H9 (cell line): ENCODE data around the gene HECTD1. TPM values are rescaled to one million over a fixed set of nuclear protein-coding genes. Genes with fewer than 3 reads are reported as not detected.

Experiments
- DNase-seq: peaks from one replicate; pipeline ENCODE4 v3.0.0-alpha.2; 2017
- H2AFZ ChIP-seq: one replicate; pipeline ENCODE4 v1.6.1; 2013; ENCODE audit warnings: mild to moderate bottlenecking, low read length, control low read depth, moderate library complexity
- H2AK5ac ChIP-seq: 2 replicates; pipeline ENCODE4 v1.6.1; 2013; ENCODE audit warnings: low read length, control low read depth, mixed read lengths; ENCODE audit not compliant: insufficient read length
- H2BK120ac ChIP-seq: one replicate; pipeline ENCODE4 v1.6.1; 2013; ENCODE audit warnings: low read depth, mild to moderate bottlenecking, low read length, control low read depth, inconsistent platforms; ENCODE audit not compliant: poor library complexity, severe bottlenecking
- H2BK12ac ChIP-seq: 2 replicates; pipeline ENCODE4 v1.6.1; 2013; ENCODE audit warnings: low read length, control low read depth, mixed read lengths, low read depth; ENCODE audit not compliant: insufficient read length
- H2BK15ac ChIP-seq: 2 replicates; pipeline ENCODE4 v1.6.1; 2013; ENCODE audit warnings: low read depth, low read length, control low read depth
- H2BK20ac ChIP-seq: one replicate; pipeline ENCODE4 v1.6.1; 2013; ENCODE audit warnings: low read depth, mild to moderate bottlenecking, low read length, control low read depth, inconsistent platforms; ENCODE audit not compliant: poor library complexity, severe bottlenecking
- H2BK5ac ChIP-seq: 2 replicates; pipeline ENCODE4 v1.6.1; 2013; ENCODE audit warnings: low read length, control low read depth, mixed read lengths; ENCODE audit not compliant: insufficient read length
- H3K14ac ChIP-seq: 2 replicates; pipeline ENCODE4 v1.6.1; 2013; ENCODE audit warnings: low read length, control low read depth; ENCODE audit not compliant: insufficient read depth
- H3K18ac ChIP-seq: 2 replicates; pipeline ENCODE4 v1.6.1; 2013; ENCODE audit warnings: low read depth, mild to moderate bottlenecking, mixed read lengths, low read length, control low read depth; ENCODE audit not compliant: insufficient read length
- H3K23ac ChIP-seq: 2 replicates; pipeline ENCODE4 v1.6.1; 2013; ENCODE audit warnings: low read length, control low read depth, mixed read lengths, low read depth; ENCODE audit not compliant: insufficient read length
- H3K23me2 ChIP-seq: 2 replicates; pipeline ENCODE4 v1.6.1; 2013; ENCODE audit warnings: low read depth, mild to moderate bottlenecking, mixed read lengths, low read length, control low read depth; ENCODE audit not compliant: insufficient read length, poor library complexity, severe bottlenecking
- H3K27ac ChIP-seq: 2 replicates; pipeline ENCODE4 v1.5.1; 2013; ENCODE audit warnings: low read length, control low read depth, mixed read lengths, low read depth; ENCODE audit not compliant: insufficient read length
- H3K27me3 ChIP-seq: 2 replicates; pipeline ENCODE4 v1.6.1; 2013; ENCODE audit warnings: low read length, control low read depth, inconsistent platforms; ENCODE audit not compliant: insufficient read depth
- H3K4ac ChIP-seq: 2 replicates; pipeline ENCODE4 v1.6.1; 2013; ENCODE audit warnings: low read depth, mild to moderate bottlenecking, control low read depth, inconsistent platforms, low read length, moderate library complexity
- H3K4me1 ChIP-seq: 2 replicates; pipeline ENCODE4 v1.6.1; 2013; ENCODE audit warnings: low read length, control low read depth, inconsistent platforms; ENCODE audit not compliant: insufficient read depth
- H3K4me2 ChIP-seq: 2 replicates; pipeline ENCODE4 v1.6.1; 2013; ENCODE audit warnings: low read length, control low read depth, mixed read lengths; ENCODE audit not compliant: insufficient read length, insufficient read depth
- H3K56ac ChIP-seq: 2 replicates; pipeline ENCODE4 v1.6.1; 2013; ENCODE audit warnings: low read depth, mild to moderate bottlenecking, mixed read lengths, low read length, control low read depth; ENCODE audit not compliant: insufficient read length
- H3K79me1 ChIP-seq: 2 replicates; pipeline ENCODE4 v1.6.1; 2013; ENCODE audit warnings: low read depth, mild to moderate bottlenecking, moderate library complexity, low read length, control low read depth, inconsistent platforms; ENCODE audit not compliant: insufficient read depth, poor library complexity, severe bottlenecking
- H3K79me2 ChIP-seq: 2 replicates; pipeline ENCODE4 v1.6.1; 2013; ENCODE audit warnings: low read length, control low read depth, inconsistent platforms; ENCODE audit not compliant: insufficient read depth
- H3K9ac ChIP-seq: 2 replicates; pipeline ENCODE4 v1.6.1; 2013; ENCODE audit warnings: low read length, control low read depth, mixed read lengths; ENCODE audit not compliant: insufficient read length; ENCODE audit errors: extremely low read depth
- H3K9me3 ChIP-seq: one replicate; pipeline ENCODE4 v1.6.1; 2013; ENCODE audit warnings: low read depth, low read length, inconsistent platforms; ENCODE audit not compliant: control insufficient read depth
- H3T11ph ChIP-seq: one replicate; pipeline ENCODE4 v1.6.1; 2013; ENCODE audit warnings: mild to moderate bottlenecking, low read length, control low read depth, inconsistent platforms
- H4K20me1 ChIP-seq: one replicate; pipeline ENCODE4 v1.6.1; 2013; ENCODE audit not compliant: control insufficient read depth, insufficient read length, insufficient read depth
- H4K5ac ChIP-seq: 2 replicates; pipeline ENCODE4 v1.6.1; 2013; ENCODE audit warnings: low read depth, mild to moderate bottlenecking, mixed read lengths, low read length, control low read depth; ENCODE audit not compliant: insufficient read length
- H4K8ac ChIP-seq: replicated peaks from 2 replicates; pipeline ENCODE4 v1.6.1; 2013; ENCODE audit warnings: low read length, control low read depth, mixed read lengths, low read depth; ENCODE audit not compliant: insufficient read length
- H4K91ac ChIP-seq: 2 replicates; pipeline ENCODE4 v1.6.1; 2013; ENCODE audit warnings: low read depth, mild to moderate bottlenecking, moderate library complexity, mixed read lengths, low read length, control low read depth; ENCODE audit not compliant: insufficient read length
- H3K27ac Mint-ChIP-seq, 3 experiments: 2 replicates in 2 of 3; 3 replicates in 1 of 3; pipeline ENCODE4 v1.8.0; 2020 to 2021; ENCODE audit warnings: mixed read lengths in 3 of 3, mild to moderate bottlenecking in 1 of 3, moderate library complexity in 1 of 3
- H3K27me3 Mint-ChIP-seq: 2 replicates; pipeline ENCODE4 v1.8.0; 2021; ENCODE audit warnings: low read depth, mild to moderate bottlenecking, moderate library complexity, mixed read lengths
- H3K36me3 Mint-ChIP-seq, 3 experiments: 2 replicates in 2 of 3; 3 replicates in 1 of 3; pipeline ENCODE4 v1.8.0; 2020 to 2021; ENCODE audit warnings: low read depth in 3 of 3, mixed read lengths in 3 of 3; ENCODE audit not compliant: insufficient read depth in 1 of 3
- H3K4me1 Mint-ChIP-seq, 2 experiments: 2 replicates each; pipeline ENCODE4 v1.8.0; 2020; ENCODE audit warnings: mixed read lengths in 2 of 2
- H3K4me3 Mint-ChIP-seq, 2 experiments: 2 replicates in 1 of 2; 3 replicates in 1 of 2; pipeline ENCODE4 v1.8.0; 2020 to 2021; ENCODE audit warnings: mild to moderate bottlenecking in 2 of 2, mixed read lengths in 2 of 2, moderate library complexity in 1 of 2
- H3K9me3 Mint-ChIP-seq, 2 experiments: 2 replicates in 1 of 2; 3 replicates in 1 of 2; pipeline ENCODE4 v1.8.0; 2020; ENCODE audit warnings: mild to moderate bottlenecking in 2 of 2, mixed read lengths in 2 of 2, moderate library complexity in 1 of 2
- CTCF ChIP-seq: fragments of 200-600 bp; sonication (generic); conservative IDR thresholded peaks from 3 replicates; pipeline ENCODE4 v1.8.0; 2021; ENCODE audit warnings: antibody characterized with exemption, mild to moderate bottlenecking
- WGBS: extraction: QIAGEN DNeasy Blood & Tissue Kit; methylation state at CpG from one replicate; pipeline ENCODE4 v1.1.7; 2013; ENCODE audit warnings: missing lambda C conversion rate, low lambda C conversion rate, mixed read lengths; ENCODE audit not compliant: insufficient read length; ENCODE audit errors: extremely low coverage; 5-methylcytosine and 5-hydroxymethylcytosine counted together
- total RNA-seq: library from RNA; stranded (reverse); gene quantifications from 2 replicates; pipeline ENCODE4 v1.2.1, GENCODE V29; 2021

Gene HECTD1
- total RNA-seq, 1 experiment from 2014 or later, result 135 TPM

DNA sequence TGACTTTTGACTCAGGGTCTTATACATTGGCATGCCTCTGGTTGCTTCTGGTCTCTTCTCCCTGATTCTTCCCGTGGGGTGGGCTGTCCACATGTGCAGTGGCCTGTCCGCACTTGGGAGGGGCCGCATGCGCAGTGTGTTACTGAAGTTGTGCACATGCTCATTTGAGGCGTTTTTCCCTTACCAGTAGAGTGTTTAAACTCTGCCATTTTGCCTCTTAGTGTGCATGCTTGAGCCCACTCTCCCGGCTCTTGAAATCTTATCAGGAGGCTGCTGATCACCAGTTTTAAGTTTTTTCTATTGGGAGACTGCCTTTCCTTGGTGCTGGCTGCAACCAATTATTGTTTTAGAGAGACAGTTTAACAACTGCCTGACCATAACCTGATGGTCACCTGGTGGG lies 32.1 kb upstream of the HECTD1 start:
- no peaks in the 10 kb centered on the region for H3K27me3 ChIP-seq
- H2BK20ac ChIP-seq, result no peak overlapping the region
- H2AK5ac ChIP-seq, result no peak overlapping the region
- no peaks in the 10 kb centered on the region for H3K79me1 ChIP-seq
- no peaks in the 10 kb centered on the region for H3K23me2 ChIP-seq
- H3K14ac ChIP-seq, result no peak overlapping the region
- Mint-ChIP-seq H3K27ac (no peak overlapping the region), H3K4me3 (no peak overlapping the region), H3K27me3 (no peaks in the 10 kb centered on the region), H3K36me3 (no peaks in the 10 kb centered on the region), H3K9me3 (no peaks in the 10 kb centered on the region; a peak in 1 of 5 replicates), H3K4me1 (peaks cover 16 to 22% of the 10 kb centered on the region in 2 experiments)
- no peaks in the 10 kb centered on the region for H4K20me1 ChIP-seq
- no peak overlapping the region for H3K9ac ChIP-seq
- DNase-seq, result no peak
- H2AFZ ChIP-seq, result no peak overlapping the region
- H2BK120ac ChIP-seq, result no peak overlapping the region
- no peak overlapping the region for H3K18ac ChIP-seq
- no peak overlapping the region for H4K5ac ChIP-seq
- no peaks in the 10 kb centered on the region for H3K9me3 ChIP-seq
- WGBS, result no CpG with 5 or more reads among the region's 6 CpGs
- no peak overlapping the region for H3K4ac ChIP-seq
- H3K56ac ChIP-seq, result no peak overlapping the region
- H2BK15ac ChIP-seq, result no peak overlapping the region
- H3K4me2 ChIP-seq, result no peak overlapping the region
- H4K8ac ChIP-seq, result no peak overlapping the region
- H3K79me2 ChIP-seq, result no peaks in the 10 kb centered on the region
- H4K91ac ChIP-seq, result no peak overlapping the region
- H3K4me1 ChIP-seq, result no peaks in the 10 kb centered on the region; the same call in 1 of the 2 replicates
- no peak overlapping the region for H2BK5ac ChIP-seq
- H3K23ac ChIP-seq, result no peak overlapping the region
- H2BK12ac ChIP-seq, result no peak overlapping the region
- H3K27ac ChIP-seq, result no peak overlapping the region
- TF ChIP-seq CTCF, result no peak
- no peak overlapping the region for H3T11ph ChIP-seq
